Measurements from ENCODE around the gene CACNA1C.

CACNA1C gene

GRCh38 chr12:2431810-2432209, 379.0 kb downstream of the CACNA1C start:
- peaks cover 0 to under 1% of the 10 kb centered on the region in 2 donors for H3K9me3 ChIP-seq (ENCODE audit: control insufficient read depth in 2 of 2, low read length in 2 of 2)
- H3K36me3 ChIP-seq (ENCODE audit: control insufficient read depth in 2 of 2, insufficient read depth in 2 of 2, low read length in 2 of 2), result peaks cover 0 to 2% of the 10 kb centered on the region in 2 donors
- peak overlapping the region; percentile 90 for H3K27ac ChIP-seq (ENCODE audit: low read length)
- no peak overlapping the region for H3K4me3 ChIP-seq (ENCODE audit: low read length in 2 of 2)
- H3K27me3 ChIP-seq (ENCODE audit: control insufficient read depth in 1 of 2, insufficient read depth in 2 of 2, low read length in 2 of 2), result no peaks in the 10 kb centered on the region
- peak overlapping the region; percentile 30 to 42 for H3K9ac ChIP-seq (ENCODE audit: low read length in 2 of 2)
- peaks cover 66% of the 10 kb centered on the region for H3K4me1 ChIP-seq (ENCODE audit: control insufficient read depth, insufficient read depth, low read length)

- H3K4me1 ChIP-seq (ENCODE audit: control insufficient read depth, insufficient read depth, low read length), result peaks cover 66% of the 10 kb centered on the region
- H3K27ac ChIP-seq (ENCODE audit: low read length), result peak overlapping the region; percentile 90
- no peak overlapping the region for H3K4me3 ChIP-seq (ENCODE audit: low read length in 2 of 2)
- H3K9ac ChIP-seq (ENCODE audit: low read length in 2 of 2), result no peak overlapping the region
- no peaks in the 10 kb centered on the region for H3K9me3 ChIP-seq (ENCODE audit: control insufficient read depth in 2 of 2, low read length in 2 of 2)
- no peaks in the 10 kb centered on the region for H3K27me3 ChIP-seq (ENCODE audit: control insufficient read depth in 1 of 2, insufficient read depth in 2 of 2, low read length in 2 of 2)
- peaks cover 0 to 2% of the 10 kb centered on the region in 2 donors for H3K36me3 ChIP-seq (ENCODE audit: control insufficient read depth in 2 of 2, insufficient read depth in 2 of 2, low read length in 2 of 2)
Observed at GRCh38 chr12:2432856-2433255, 380.1 kb downstream of the CACNA1C start.

GRCh38 chr12:2435511-2435910, 382.7 kb downstream of the CACNA1C start:
- Histone ChIP-seq H3K27ac (ENCODE audit: low read length) (peak overlapping the region; percentile 18), H3K27me3 (ENCODE audit: control insufficient read depth in 1 of 2, insufficient read depth in 2 of 2, low read length in 2 of 2) (no peaks in the 10 kb centered on the region), H3K9me3 (ENCODE audit: control insufficient read depth in 2 of 2, low read length in 2 of 2) (no peaks in the 10 kb centered on the region), H3K36me3 (ENCODE audit: control insufficient read depth in 2 of 2, insufficient read depth in 2 of 2, low read length in 2 of 2) (peaks cover 0 to 2% of the 10 kb centered on the region in 2 donors), H3K4me1 (ENCODE audit: control insufficient read depth, insufficient read depth, low read length) (peaks cover 50% of the 10 kb centered on the region), H3K9ac (ENCODE audit: low read length in 2 of 2) (no peak overlapping the region), H3K4me3 (ENCODE audit: low read length in 2 of 2) (no peak overlapping the region)

- Histone ChIP-seq H3K4me1 (ENCODE audit: control insufficient read depth, insufficient read depth, low read length) (peaks cover 21% of the 10 kb centered on the region), H3K4me3 (ENCODE audit: low read length in 2 of 2) (no peak overlapping the region), H3K36me3 (ENCODE audit: control insufficient read depth in 2 of 2, insufficient read depth in 2 of 2, low read length in 2 of 2) (no peaks in the 10 kb centered on the region), H3K9me3 (ENCODE audit: control insufficient read depth in 2 of 2, low read length in 2 of 2) (no peaks in the 10 kb centered on the region), H3K9ac (ENCODE audit: low read length in 2 of 2) (no peak overlapping the region), H3K27me3 (ENCODE audit: control insufficient read depth in 1 of 2, insufficient read depth in 2 of 2, low read length in 2 of 2) (no peaks in the 10 kb centered on the region), H3K27ac (ENCODE audit: low read length) (no peak overlapping the region)
Observed at GRCh38 chr12:2439332-2440100, 386.7 kb downstream of the CACNA1C start.

- Histone ChIP-seq H3K27ac (ENCODE audit: low read length) (no peak overlapping the region), H3K9ac (ENCODE audit: low read length in 2 of 2) (no peak overlapping the region), H3K4me3 (ENCODE audit: low read length in 2 of 2) (no peak overlapping the region), H3K4me1 (ENCODE audit: control insufficient read depth, insufficient read depth, low read length) (peaks cover 7% of the 10 kb centered on the region), H3K9me3 (ENCODE audit: control insufficient read depth in 2 of 2, low read length in 2 of 2) (no peaks in the 10 kb centered on the region), H3K36me3 (ENCODE audit: control insufficient read depth in 2 of 2, insufficient read depth in 2 of 2, low read length in 2 of 2) (no peaks in the 10 kb centered on the region), H3K27me3 (ENCODE audit: control insufficient read depth in 1 of 2, insufficient read depth in 2 of 2, low read length in 2 of 2) (no peaks in the 10 kb centered on the region)
Observed at GRCh38 chr12:2443776-2444175, 391.0 kb downstream of the CACNA1C start.

GRCh38 chr12:2445968-2446367, 393.2 kb downstream of the CACNA1C start:
- no peak overlapping the region for H3K27ac ChIP-seq (ENCODE audit: low read length)
- no peaks in the 10 kb centered on the region for H3K27me3 ChIP-seq (ENCODE audit: control insufficient read depth in 1 of 2, insufficient read depth in 2 of 2, low read length in 2 of 2)
- no peak overlapping the region for H3K9ac ChIP-seq (ENCODE audit: low read length in 2 of 2)
- H3K4me1 ChIP-seq (ENCODE audit: control insufficient read depth, insufficient read depth, low read length), result peaks cover 3% of the 10 kb centered on the region
- no peaks in the 10 kb centered on the region for H3K9me3 ChIP-seq (ENCODE audit: control insufficient read depth in 2 of 2, low read length in 2 of 2)
- peaks cover 9 to 12% of the 10 kb centered on the region in 2 donors for H3K36me3 ChIP-seq (ENCODE audit: control insufficient read depth in 2 of 2, insufficient read depth in 2 of 2, low read length in 2 of 2)
- no peak overlapping the region for H3K4me3 ChIP-seq (ENCODE audit: low read length in 2 of 2)

- Histone ChIP-seq H3K9me3 (ENCODE audit: control insufficient read depth in 2 of 2, low read length in 2 of 2) (no peaks in the 10 kb centered on the region), H3K36me3 (ENCODE audit: control insufficient read depth in 2 of 2, insufficient read depth in 2 of 2, low read length in 2 of 2) (peaks cover 9 to 12% of the 10 kb centered on the region in 2 donors), H3K4me1 (ENCODE audit: control insufficient read depth, insufficient read depth, low read length) (peaks cover 7% of the 10 kb centered on the region), H3K4me3 (ENCODE audit: low read length in 2 of 2) (no peak overlapping the region), H3K27me3 (ENCODE audit: control insufficient read depth in 1 of 2, insufficient read depth in 2 of 2, low read length in 2 of 2) (no peaks in the 10 kb centered on the region), H3K9ac (ENCODE audit: low read length in 2 of 2) (no peak overlapping the region), H3K27ac (ENCODE audit: low read length) (no peak overlapping the region)
Observed at GRCh38 chr12:2447861-2448260, 395.1 kb downstream of the CACNA1C start.

GRCh38 chr12:2449586-2449985, 396.8 kb downstream of the CACNA1C start:
- H3K27ac ChIP-seq (ENCODE audit: low read length), result no peak overlapping the region

GRCh38 chr12:2450553-2450952, 397.8 kb downstream of the CACNA1C start:
- Histone ChIP-seq H3K4me3 (ENCODE audit: low read length in 2 of 2) (no peak overlapping the region), H3K9me3 (ENCODE audit: control insufficient read depth in 2 of 2, low read length in 2 of 2) (no peaks in the 10 kb centered on the region), H3K9ac (ENCODE audit: low read length in 2 of 2) (no peak overlapping the region), H3K27me3 (ENCODE audit: control insufficient read depth in 1 of 2, insufficient read depth in 2 of 2, low read length in 2 of 2) (no peaks in the 10 kb centered on the region), H3K36me3 (ENCODE audit: control insufficient read depth in 2 of 2, insufficient read depth in 2 of 2, low read length in 2 of 2) (peaks cover 10 to 12% of the 10 kb centered on the region in 2 donors), H3K4me1 (ENCODE audit: control insufficient read depth, insufficient read depth, low read length) (peaks cover 7% of the 10 kb centered on the region), H3K27ac (ENCODE audit: low read length) (no peak overlapping the region)

More at GRCh38 chr12:2449586-2449985, 396.8 kb downstream of the CACNA1C start:
- H3K9ac ChIP-seq (ENCODE audit: low read length in 2 of 2), result no peak overlapping the region
- peaks cover 9 to 12% of the 10 kb centered on the region in 2 donors for H3K36me3 ChIP-seq (ENCODE audit: control insufficient read depth in 2 of 2, insufficient read depth in 2 of 2, low read length in 2 of 2)
- no peak overlapping the region for H3K4me3 ChIP-seq (ENCODE audit: low read length in 2 of 2)
- peaks cover 7% of the 10 kb centered on the region for H3K4me1 ChIP-seq (ENCODE audit: control insufficient read depth, insufficient read depth, low read length)
- H3K9me3 ChIP-seq (ENCODE audit: control insufficient read depth in 2 of 2, low read length in 2 of 2), result no peaks in the 10 kb centered on the region
- H3K27me3 ChIP-seq (ENCODE audit: control insufficient read depth in 1 of 2, insufficient read depth in 2 of 2, low read length in 2 of 2), result no peaks in the 10 kb centered on the region

- no peak overlapping the region for H3K27ac ChIP-seq (ENCODE audit: low read length)
- H3K27me3 ChIP-seq (ENCODE audit: control insufficient read depth in 1 of 2, insufficient read depth in 2 of 2, low read length in 2 of 2), result no peaks in the 10 kb centered on the region
- H3K4me3 ChIP-seq (ENCODE audit: low read length in 2 of 2), result no peak overlapping the region
Observed at GRCh38 chr12:2451025-2451424, 398.2 kb downstream of the CACNA1C start.

GRCh38 chr12:2451497-2451896, 398.7 kb downstream of the CACNA1C start:
- H3K9ac ChIP-seq (ENCODE audit: low read length in 2 of 2), result no peak overlapping the region
- H3K27me3 ChIP-seq (ENCODE audit: control insufficient read depth in 1 of 2, insufficient read depth in 2 of 2, low read length in 2 of 2), result no peaks in the 10 kb centered on the region
- no peak overlapping the region for H3K4me3 ChIP-seq (ENCODE audit: low read length in 2 of 2)
- H3K9me3 ChIP-seq (ENCODE audit: control insufficient read depth in 2 of 2, low read length in 2 of 2), result no peaks in the 10 kb centered on the region
- H3K27ac ChIP-seq (ENCODE audit: low read length), result no peak overlapping the region
- peaks cover 14 to 16% of the 10 kb centered on the region in 2 donors for H3K36me3 ChIP-seq (ENCODE audit: control insufficient read depth in 2 of 2, insufficient read depth in 2 of 2, low read length in 2 of 2)
- H3K4me1 ChIP-seq (ENCODE audit: control insufficient read depth, insufficient read depth, low read length), result peaks cover 7% of the 10 kb centered on the region

More at GRCh38 chr12:2451025-2451424, 398.2 kb downstream of the CACNA1C start:
- H3K9ac ChIP-seq (ENCODE audit: low read length in 2 of 2), result no peak overlapping the region
- peaks cover 12 to 15% of the 10 kb centered on the region in 2 donors for H3K36me3 ChIP-seq (ENCODE audit: control insufficient read depth in 2 of 2, insufficient read depth in 2 of 2, low read length in 2 of 2)
- no peaks in the 10 kb centered on the region for H3K9me3 ChIP-seq (ENCODE audit: control insufficient read depth in 2 of 2, low read length in 2 of 2)
- H3K4me1 ChIP-seq (ENCODE audit: control insufficient read depth, insufficient read depth, low read length), result peaks cover 7% of the 10 kb centered on the region
